ENCODE data around the gene TXNDC2.

Gene TXNDC2

DNA sequence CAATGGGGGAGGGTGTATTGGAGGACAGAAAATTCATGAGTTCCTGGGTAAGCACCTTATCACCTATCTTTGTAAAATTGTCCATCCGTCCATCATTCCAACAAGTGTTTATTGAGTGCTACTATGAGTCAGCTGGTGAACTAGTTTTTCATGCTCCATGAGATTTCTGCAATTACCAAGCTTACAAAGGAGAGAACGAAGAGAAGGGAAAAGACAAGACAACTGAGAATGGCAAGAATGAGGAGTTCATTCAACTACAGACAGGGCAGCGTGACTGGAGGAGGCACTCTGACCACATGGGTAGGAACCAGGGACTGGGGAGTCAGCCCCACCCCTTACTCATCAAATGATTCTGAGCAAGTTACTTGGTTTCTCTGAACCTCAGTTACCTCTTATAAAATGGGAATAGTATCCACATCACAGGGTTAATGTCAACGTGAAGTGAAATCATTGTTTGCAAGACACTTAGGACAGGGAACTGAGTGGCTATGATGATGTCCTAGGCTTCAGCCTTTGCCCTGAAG is 18.6 kb upstream of the TXNDC2 start:
- H3K4me3 ChIP-seq (ENCODE audit: low read depth, low read length) = no peak overlapping the region
- TF ChIP-seq, protein P1, sequence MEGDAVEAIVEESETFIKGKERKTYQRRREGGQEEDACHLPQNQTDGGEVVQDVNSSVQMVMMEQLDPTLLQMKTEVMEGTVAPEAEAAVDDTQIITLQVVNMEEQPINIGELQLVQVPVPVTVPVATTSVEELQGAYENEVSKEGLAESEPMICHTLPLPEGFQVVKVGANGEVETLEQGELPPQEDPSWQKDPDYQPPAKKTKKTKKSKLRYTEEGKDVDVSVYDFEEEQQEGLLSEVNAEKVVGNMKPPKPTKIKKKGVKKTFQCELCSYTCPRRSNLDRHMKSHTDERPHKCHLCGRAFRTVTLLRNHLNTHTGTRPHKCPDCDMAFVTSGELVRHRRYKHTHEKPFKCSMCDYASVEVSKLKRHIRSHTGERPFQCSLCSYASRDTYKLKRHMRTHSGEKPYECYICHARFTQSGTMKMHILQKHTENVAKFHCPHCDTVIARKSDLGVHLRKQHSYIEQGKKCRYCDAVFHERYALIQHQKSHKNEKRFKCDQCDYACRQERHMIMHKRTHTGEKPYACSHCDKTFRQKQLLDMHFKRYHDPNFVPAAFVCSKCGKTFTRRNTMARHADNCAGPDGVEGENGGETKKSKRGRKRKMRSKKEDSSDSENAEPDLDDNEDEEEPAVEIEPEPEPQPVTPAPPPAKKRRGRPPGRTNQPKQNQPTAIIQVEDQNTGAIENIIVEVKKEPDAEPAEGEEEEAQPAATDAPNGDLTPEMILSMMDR (IDR thresholded peaks at IDR 0.05; ENCODE audit: borderline replicate concordance, insufficient read depth, low read depth, low read length) = no peak

- no peak overlapping the region for H3K4me3 ChIP-seq (ENCODE audit: low read depth, low read length)
- TF ChIP-seq, protein P1 (IDR thresholded peaks at IDR 0.05; ENCODE audit: borderline replicate concordance, insufficient read depth, low read depth, low read length) = no peak
These were observed 16.7 kb upstream of the TXNDC2 start for GRCh38 chr18:9868857-9869714.

DNA sequence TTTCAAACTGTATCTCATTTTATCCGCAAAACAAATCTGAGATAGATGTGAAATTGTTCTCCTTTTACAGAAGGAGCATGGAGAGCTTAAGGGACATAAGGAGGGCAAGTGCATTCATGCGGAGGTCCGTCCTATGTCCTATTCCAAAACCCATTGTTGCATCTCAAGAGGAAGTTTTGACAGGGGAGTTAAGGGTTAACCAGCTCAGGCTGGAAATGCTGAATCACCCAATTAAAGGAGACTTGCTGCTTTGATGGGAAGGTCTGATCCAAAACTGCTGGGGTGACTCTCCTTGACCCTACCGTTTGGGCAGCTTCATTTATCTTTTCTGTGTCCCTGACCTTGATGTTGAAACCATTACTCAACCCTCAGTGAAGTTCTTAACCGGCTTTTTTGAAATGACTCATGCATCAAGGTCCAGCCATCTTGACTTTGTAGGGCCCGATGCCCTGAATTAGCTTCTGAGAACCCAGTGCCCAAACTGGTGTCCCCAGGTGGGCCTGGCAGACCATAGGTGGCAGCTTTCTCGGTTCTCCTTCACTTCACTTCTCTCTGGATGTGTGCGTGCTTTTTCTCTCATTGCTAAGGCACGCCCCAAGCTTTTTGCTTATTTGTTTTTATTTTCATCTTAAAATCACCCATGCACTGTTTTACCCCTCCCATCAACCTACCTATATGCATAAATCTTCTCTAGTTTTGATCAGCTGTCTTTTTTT is 15.9 kb upstream of the TXNDC2 start:
- TF ChIP-seq, protein P1 (IDR thresholded peaks at IDR 0.05; ENCODE audit: borderline replicate concordance, insufficient read depth, low read depth, low read length) = no peak
- H3K4me3 ChIP-seq (ENCODE audit: low read depth, low read length) = no peak overlapping the region

DNA sequence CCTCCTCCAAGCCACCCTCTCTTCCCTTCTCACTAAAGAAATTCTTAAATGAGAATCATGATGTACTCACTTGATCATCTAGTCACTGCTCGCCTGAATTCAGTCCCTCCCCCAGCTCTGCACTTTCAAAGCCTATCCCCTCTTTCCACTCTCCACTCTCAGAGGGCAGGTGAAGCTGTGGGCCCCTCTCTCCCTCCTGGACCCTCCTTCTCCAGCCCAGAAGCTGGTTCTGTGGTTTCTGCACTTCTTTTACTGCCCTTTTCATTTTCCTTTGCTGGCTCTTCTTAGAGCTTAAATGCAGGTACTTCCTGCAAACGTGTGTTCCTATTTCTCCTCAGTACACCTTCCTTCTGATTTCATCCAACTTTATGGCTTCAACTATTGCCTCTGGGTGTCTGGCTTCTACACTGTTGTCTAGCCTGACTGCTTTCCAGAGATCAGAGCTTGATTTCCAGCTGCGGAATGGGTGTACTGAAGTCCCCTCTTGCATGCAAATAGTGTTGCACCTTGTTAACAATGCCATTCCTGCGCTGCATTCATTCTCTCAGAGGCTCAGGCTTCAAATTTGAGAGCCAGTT is 15.3 kb upstream of the TXNDC2 start:
- TF ChIP-seq, protein P1 (IDR thresholded peaks at IDR 0.05; ENCODE audit: borderline replicate concordance, insufficient read depth, low read depth, low read length) = no peak
- H3K4me3 ChIP-seq (ENCODE audit: low read depth, low read length) = no peak overlapping the region

DNA sequence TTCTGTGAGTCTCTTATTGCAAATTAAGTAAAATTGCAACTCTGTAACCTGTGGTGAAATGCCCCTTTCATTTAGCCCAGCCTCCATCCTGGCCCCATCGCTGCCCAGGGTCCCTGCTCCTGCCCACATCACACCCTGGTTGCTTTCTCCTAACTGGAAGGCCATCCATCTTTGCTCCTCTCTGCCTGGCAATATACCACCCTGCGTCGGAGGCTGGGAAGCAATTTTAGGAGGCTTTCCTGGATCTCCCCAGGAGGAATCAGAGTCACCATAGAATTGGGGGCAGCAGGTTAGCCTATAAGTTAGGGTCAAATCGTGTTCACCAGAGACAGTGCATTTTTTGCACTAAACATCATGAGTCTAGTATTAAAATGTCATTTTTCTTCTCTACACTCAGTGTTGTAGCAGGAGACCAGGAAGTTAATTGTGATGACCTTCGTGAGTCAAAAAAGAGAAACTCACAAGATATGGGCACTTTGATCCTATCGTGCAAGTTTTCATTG is 14.5 kb upstream of the TXNDC2 start:
- no peak overlapping the region for H3K4me3 ChIP-seq (ENCODE audit: low read depth, low read length)
- TF ChIP-seq, protein P1 (IDR thresholded peaks at IDR 0.05; ENCODE audit: borderline replicate concordance, insufficient read depth, low read depth, low read length) = no peak

DNA sequence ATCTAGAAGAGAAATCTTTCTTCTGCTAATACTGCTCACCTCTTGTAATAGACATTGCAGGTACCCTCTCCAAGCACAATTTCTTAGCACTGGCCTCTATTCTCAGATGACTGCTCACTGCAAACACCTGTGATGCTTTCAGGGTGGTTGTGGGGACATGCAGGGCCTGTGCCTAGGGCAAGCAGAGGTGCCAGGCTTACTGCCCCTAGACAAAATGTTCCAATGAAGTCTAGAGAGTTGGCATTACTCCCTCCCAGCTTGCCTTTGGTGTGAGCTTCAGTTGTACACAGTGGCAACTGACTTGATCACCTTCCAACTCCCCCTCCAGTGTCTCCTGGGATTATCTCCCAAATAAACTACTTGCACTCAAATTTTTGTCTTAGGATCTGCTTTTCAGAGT is 12.9 kb upstream of the TXNDC2 start:
- TF ChIP-seq, protein P1 (IDR thresholded peaks at IDR 0.05; ENCODE audit: borderline replicate concordance, insufficient read depth, low read depth, low read length) = no peak
- no peak overlapping the region for H3K4me3 ChIP-seq (ENCODE audit: low read depth, low read length)
